Measurements from ENCODE around the gene WNT8B.

The WNT8B gene, protein sequence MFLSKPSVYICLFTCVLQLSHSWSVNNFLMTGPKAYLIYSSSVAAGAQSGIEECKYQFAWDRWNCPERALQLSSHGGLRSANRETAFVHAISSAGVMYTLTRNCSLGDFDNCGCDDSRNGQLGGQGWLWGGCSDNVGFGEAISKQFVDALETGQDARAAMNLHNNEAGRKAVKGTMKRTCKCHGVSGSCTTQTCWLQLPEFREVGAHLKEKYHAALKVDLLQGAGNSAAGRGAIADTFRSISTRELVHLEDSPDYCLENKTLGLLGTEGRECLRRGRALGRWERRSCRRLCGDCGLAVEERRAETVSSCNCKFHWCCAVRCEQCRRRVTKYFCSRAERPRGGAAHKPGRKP

GRCh38 chr10:100462709-100463108 lies at the start of gene WNT8B:
Gene WNT8B (plus strand): TSS chr10:100463009. CDS start chr10:100463169, 160 bp downstream.
- in situ Hi-C loops (cut with MboI; ENCODE audit: low sequenced_read_pairs) = no loop called here

DNA sequence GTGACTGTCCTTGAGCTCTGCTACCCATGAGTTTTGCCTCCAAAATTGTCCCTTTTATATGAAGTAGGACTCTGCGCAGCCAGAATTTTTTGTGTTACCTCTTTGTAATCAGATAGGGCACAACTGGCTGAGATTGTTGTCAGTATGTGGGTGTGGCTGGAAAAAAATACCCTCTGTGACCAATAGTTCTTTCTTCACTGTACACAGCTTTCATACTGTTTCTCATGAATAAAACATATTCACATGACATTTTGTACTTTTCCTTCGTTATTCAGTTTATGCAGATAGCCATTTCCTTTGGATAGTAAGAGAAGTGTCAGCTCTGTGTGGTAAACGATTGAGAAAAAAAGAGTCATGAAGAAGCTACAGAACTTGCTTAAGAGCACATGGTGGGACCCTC lies 49.6 kb upstream of the WNT8B start:
- in situ Hi-C loops (cut with MboI; ENCODE audit: low sequenced_read_pairs) = no loop called here

DNA sequence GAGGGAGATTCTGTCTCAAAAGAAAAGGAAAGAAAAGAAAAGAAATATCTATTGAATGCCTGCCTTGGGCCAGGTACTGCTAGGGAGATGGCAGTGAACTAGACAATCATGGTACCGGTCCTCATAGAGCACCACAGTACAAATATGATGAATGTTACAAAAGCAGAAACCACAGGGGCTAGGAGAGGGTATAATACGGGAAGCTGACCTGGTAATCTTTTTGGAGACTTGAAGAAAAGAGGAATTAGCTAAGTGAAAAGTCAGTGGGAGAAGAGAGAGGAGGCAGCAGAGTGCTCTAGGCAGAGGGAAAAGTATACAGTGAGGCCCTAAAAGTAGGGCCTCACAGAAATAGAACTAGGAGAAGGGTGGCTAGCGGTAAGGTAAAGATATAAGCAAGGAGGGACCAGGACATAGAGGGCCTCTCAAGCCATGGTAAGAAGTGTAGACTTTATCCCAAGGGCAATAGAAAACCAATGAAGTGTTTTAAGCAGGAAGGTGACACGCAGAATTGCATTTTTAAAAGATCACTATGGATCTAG lies 42.8 kb upstream of the WNT8B start:
- in situ Hi-C loops (cut with MboI; ENCODE audit: low sequenced_read_pairs) = no loop called here

GRCh38 chr10:100427374-100427773 lies 35.4 kb upstream of the WNT8B start:
- in situ Hi-C loops (cut with MboI; ENCODE audit: low sequenced_read_pairs) = loop anchor here (25.0 kb wide), 1 partner anchor 90 kb away; the partner anchor contains the start of genes PKD2L1 and SCD

GRCh38 chr10:100433253-100434240 lies 29.3 kb upstream of the WNT8B start:
- in situ Hi-C loops (cut with MboI; ENCODE audit: low sequenced_read_pairs) = loop anchor here (25.0 kb wide), 1 partner anchor 96 kb away; the partner anchor contains the start of genes PKD2L1 and SCD

GRCh38 chr10:100436255-100436654 lies 26.6 kb upstream of the WNT8B start:
- in situ Hi-C loops (cut with MboI; ENCODE audit: low sequenced_read_pairs) = loop anchor here (25.0 kb wide), 1 partner anchor 99 kb away; the partner anchor contains the start of genes PKD2L1 and SCD

DNA sequence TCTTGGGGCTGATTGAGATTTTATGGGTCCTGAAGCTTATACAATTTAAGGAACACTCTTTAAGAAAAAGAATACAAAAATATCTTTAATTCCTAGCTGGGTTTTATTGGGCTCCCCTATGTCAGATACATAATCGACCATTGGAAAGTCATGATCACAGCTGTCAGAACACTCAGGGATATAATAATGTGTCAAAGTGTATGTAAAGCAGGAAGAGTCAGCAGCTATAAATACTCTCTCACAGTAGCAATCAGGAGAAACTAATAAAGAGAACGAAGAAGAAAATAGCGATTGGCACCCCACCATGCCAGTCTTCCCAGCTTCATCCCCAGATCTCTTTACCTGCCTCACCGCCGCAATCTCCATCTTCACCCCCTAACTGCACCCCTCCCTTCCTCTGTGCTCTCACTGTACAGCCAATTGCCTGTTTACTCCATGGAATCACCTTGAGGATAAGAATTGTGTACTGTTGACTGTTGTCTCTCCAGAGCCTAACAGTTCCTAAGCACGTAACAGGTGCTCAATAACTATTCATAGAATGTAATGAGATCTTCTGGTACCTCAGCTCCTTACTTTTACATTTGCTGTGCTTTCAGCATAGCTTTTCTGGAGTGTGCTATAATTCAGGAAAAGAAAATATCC lies 24.0 kb upstream of the WNT8B start:
- in situ Hi-C loops (cut with MboI; ENCODE audit: low sequenced_read_pairs) = loop anchor here (25.0 kb wide), 1 partner anchor 101 kb away; the partner anchor contains the start of genes PKD2L1 and SCD

DNA sequence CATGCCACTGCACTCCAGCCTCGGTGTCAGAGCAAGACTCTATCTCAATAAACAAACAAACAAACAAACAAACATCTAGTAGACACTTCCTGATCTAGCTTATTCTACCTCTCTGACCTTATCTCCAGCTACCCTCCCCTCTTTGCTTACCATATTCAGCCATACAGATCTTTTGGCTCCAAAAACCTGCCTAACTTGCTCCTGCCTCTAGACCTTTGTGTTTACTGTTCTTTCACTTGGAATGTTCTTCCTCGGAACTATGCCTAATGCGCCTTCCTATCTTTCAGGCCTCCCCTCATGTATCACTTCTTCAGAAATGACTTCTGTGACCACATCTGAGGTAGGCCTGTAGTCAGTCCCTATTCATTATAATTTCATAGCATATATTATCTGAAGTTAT lies 20.3 kb upstream of the WNT8B start:
- in situ Hi-C loops (cut with MboI; ENCODE audit: low sequenced_read_pairs) = loop anchor here (25.0 kb wide), 1 partner anchor 105 kb away; the partner anchor contains the start of genes PKD2L1 and SCD

DNA sequence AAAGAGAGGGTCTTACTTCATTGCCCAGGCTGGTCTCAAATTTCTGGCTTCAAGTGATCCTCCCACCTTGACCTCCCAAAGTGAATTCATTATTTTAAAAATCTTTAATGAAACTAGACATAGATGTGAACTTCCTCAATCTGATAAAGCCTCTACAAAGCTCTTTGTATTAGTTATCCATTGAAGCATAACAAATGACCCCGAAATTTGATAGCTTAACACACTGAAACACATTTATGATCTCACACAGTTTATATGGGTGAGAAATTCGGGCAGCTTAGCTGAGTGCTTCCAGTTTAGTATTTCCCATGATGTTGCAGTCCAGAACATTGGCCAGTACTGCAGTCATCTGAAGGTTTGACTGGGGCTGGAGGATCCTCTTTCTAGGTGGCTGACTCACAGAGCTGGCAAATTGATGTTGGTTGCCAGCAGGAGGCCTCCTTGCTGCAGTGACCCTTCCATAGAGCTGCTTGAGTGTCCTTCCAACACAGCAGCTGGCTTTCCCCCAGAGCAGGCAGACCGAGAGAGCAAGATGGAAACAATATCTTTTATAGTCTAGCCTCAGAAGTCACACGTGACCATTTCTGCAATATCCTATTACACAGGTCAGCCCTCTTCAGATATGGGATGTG lies 16.6 kb upstream of the WNT8B start:
- in situ Hi-C loops (cut with MboI; ENCODE audit: low sequenced_read_pairs) = loop anchor here (25.0 kb wide), 1 partner anchor 109 kb away; the partner anchor contains the start of genes PKD2L1 and SCD

- in situ Hi-C loops (cut with MboI; ENCODE audit: low sequenced_read_pairs) = loop anchor here (25.0 kb wide), 1 partner anchor 110 kb away; the partner anchor contains the start of genes PKD2L1 and SCD
Measured at GRCh38 chr10:100447663-100448062, 15.1 kb upstream of the WNT8B start.

DNA sequence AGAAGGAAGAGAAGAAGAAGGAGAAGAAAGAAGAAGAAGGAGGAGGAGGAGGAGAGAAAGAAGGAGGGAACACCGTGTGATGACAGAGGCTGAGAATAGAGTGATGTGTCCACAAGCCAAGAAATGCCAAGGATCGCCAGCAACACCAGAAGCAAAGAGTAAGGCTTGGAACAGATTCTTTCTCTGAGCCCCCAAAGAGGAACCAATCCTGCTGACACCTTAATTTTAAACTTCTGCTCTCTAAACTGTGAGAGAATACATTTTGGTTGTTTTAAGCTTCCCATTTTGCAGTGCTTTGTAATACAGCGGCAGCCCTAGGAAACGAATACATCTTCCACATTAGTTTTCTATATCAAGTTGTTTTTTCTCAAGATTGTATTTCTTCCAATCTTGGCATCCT lies 13.9 kb upstream of the WNT8B start:
- in situ Hi-C loops (cut with MboI; ENCODE audit: low sequenced_read_pairs) = loop anchor here (25.0 kb wide), 1 partner anchor 112 kb away; the partner anchor contains the start of genes PKD2L1 and SCD

DNA sequence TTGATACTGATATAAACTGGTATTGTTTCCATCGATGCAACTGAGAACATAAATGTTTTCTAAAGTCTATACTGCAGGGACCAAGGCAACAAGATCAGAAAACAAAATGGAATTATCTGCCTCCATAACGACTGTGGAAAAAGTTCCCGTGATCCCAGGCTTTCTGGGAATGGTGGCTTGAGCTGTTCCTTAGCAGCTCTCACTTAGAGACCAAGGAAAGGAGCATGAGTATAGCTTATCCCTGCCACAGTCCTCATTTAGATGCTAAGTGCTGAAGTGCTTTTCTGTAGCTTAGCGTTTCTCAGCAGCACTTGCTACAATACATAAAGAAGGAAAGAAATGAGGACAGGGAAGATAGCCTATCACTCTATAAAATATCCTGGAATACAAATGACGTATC lies 5.5 kb downstream of the WNT8B start:
- in situ Hi-C loops (cut with MboI; ENCODE audit: low sequenced_read_pairs) = no loop called here

DNA sequence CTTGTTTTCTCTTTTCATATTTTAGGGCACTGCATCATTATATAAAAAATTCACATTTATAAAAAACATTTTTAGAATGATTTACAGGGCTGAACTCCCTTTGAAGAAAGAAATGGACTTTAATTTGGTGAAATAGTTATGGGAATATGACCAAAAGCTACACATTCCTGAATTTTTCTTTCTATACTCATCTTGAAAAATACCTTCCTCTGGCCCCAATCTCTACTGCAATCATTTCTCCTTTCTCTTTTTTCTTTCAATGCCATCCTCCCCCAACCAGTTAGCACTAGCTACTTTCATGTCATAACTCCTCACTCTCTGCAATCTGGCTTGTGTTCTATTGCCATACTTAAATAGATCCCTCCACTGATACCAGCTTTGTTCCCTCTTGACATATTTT lies 6.2 kb downstream of the WNT8B start:
- in situ Hi-C loops (cut with MboI; ENCODE audit: low sequenced_read_pairs) = no loop called here

GRCh38 chr10:100469756-100470155 lies 6.9 kb downstream of the WNT8B start:
- in situ Hi-C loops (cut with MboI; ENCODE audit: low sequenced_read_pairs) = no loop called here

DNA sequence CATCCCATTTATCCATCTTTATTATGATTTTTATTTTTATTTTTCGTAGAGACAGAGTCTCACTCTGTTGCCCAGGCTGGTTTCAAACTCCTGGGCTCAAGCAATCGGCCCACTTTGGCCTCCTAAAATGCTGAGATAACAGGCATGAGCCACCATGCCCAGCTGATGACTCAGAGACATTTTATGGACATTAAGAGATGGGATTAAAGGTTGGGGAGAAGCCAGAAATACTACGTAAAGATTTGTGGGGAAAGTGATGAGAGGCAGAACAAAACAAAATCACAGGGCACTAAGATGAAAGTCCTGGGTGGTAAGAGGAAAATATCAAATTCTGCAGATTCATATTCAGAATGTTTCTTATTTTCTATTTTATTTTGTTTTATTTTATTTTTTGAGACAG lies 7.6 kb downstream of the WNT8B start:
- in situ Hi-C loops (cut with MboI; ENCODE audit: low sequenced_read_pairs) = no loop called here

GRCh38 chr10:100477970-100478369 lies 15.2 kb downstream of the WNT8B start:
- in situ Hi-C loops (cut with MboI; ENCODE audit: low sequenced_read_pairs) = no loop called here

- in situ Hi-C loops (cut with MboI; ENCODE audit: low sequenced_read_pairs) = no loop called here
Measured at GRCh38 chr10:100479037-100479436, 16.2 kb downstream of the WNT8B start.

- in situ Hi-C loops (cut with MboI; ENCODE audit: low sequenced_read_pairs) = no loop called here
Measured at GRCh38 chr10:100480002-100480401, 17.2 kb downstream of the WNT8B start.

DNA sequence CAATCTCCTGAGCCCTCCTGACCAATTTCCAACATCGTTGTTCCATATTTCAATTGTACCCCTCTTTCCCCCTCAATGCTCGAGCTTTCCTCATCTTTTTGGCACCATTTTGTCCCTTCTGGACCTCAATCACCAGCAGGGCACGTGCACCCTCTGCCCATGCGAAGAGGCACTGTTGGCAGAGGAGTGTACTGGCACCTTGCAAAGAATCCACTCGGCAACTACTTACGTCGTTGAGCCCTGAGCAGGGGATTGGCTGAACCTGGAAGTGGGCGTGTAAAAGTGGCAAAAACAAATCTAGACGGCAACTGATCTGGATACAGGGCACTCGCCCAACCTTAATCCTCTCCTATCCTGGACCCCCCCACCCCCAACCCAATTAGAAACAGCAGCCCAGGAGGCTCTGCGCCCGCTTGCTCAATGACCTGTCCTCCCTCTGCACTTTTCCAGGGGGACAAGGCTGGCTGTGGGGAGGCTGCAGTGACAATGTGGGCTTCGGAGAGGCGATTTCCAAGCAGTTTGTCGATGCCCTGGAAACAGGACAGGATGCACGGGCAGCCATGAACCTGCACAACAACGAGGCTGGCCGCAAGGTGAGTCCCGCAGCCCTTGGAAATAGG lies 18.8 kb downstream of the WNT8B start:
- in situ Hi-C loops (cut with MboI; ENCODE audit: low sequenced_read_pairs) = no loop called here
